GM12878 (cell line): Measurements from ENCODE around the gene PTPRN2. TPM values are rescaled to one million over a fixed set of nuclear protein-coding genes. Genes with fewer than 3 reads are reported as not detected.

Source experiments
- ATAC-seq: fragments of 200-7000 bp; cut with Tn5 transposase; 3 replicates; pipeline ENCODE4 v1.9.1; 2020; ENCODE audit warnings: mild to moderate bottlenecking, moderate library complexity
- BruUV-seq: library from RNA; stranded (reverse); fragments of 400-500 nt; replicated peaks from 2 replicates; lab custom pipeline; 2021; lab: Mats Ljungman, UMichigan
- CTCF ChIA-PET: fragments of 300-600 bp; sonication (Branson Sonifier 250); formaldehyde crosslinking; extraction: SDS; loops from one replicate; lab custom pipeline; 2021; ENCODE audit warnings: inconsistent platforms; lab: Yijun Ruan, JAX
- POLR2A ChIA-PET: fragments of 350-600 bp; formaldehyde crosslinking; extraction: SDS; loops from one replicate; lab custom pipeline; 2021; ENCODE audit warnings: inconsistent platforms; lab: Charles Lee
- RAD21 ChIA-PET: fragments of 300-600 bp; sonication (Branson Sonifier 250); formaldehyde crosslinking; loops from one replicate; lab custom pipeline; 2023; ENCODE audit warnings: antibody characterized with exemption; ENCODE audit not compliant: unreplicated experiment; lab: Charles Lee
- SMC1A ChIA-PET: fragments of 300-600 bp; sonication (Branson Sonifier 250); formaldehyde crosslinking; loops from one replicate; lab custom pipeline; 2023; ENCODE audit not compliant: unreplicated experiment, uncharacterized antibody; lab: Charles Lee
- DNase-seq: peaks from one replicate; pipeline ENCODE4 v3.0.0-alpha.2; 2011; ENCODE audit warnings: low read depth, low spot score
- FAIRE-seq: peaks from 3 replicates; lab custom pipeline; 2011; peaks lifted over from hg19 to GRCh38; lab: Jason Lieb, UNC
- H2AFZ ChIP-seq: 2 replicates; pipeline ENCODE4 v1.6.0; 2011; ENCODE audit warnings: low read depth, low read length, control low read depth; ENCODE audit not compliant: control insufficient read depth
- H3K27ac ChIP-seq: 2 replicates; pipeline ENCODE4 v1.5.1; 2011; ENCODE audit warnings: control low read depth; ENCODE audit not compliant: control insufficient read depth, insufficient read depth
- H3K27me3 ChIP-seq, 2 experiments: replicated peaks in 1 of 2; 2 replicates each; pipeline versions ENCODE4 v1.6.0 to v1.6.1; 2011; ENCODE audit warnings: low read length in 1 of 2; ENCODE audit not compliant: control insufficient read depth in 2 of 2, insufficient read depth in 2 of 2
- H3K36me3 ChIP-seq, 2 experiments: 2 replicates each; pipeline ENCODE4 v1.5.1; 2011; ENCODE audit warnings: low read length in 1 of 2; ENCODE audit not compliant: control insufficient read depth in 2 of 2, insufficient read depth in 2 of 2
- H3K4me1 ChIP-seq: 2 replicates; pipeline ENCODE4 v1.6.1; 2011; ENCODE audit warnings: mild to moderate bottlenecking, low read length, moderate library complexity, mixed read lengths; ENCODE audit not compliant: control insufficient read depth, insufficient read depth
- H3K4me2 ChIP-seq: 2 replicates; pipeline ENCODE4 v1.6.0; 2011; ENCODE audit warnings: control low read depth; ENCODE audit not compliant: control insufficient read depth, insufficient read depth
- H3K4me3 ChIP-seq: fragments of 200-600 bp; sonication (generic); 2 replicates; pipeline ENCODE4 v1.5.1; 2016
- H3K79me2 ChIP-seq: 2 replicates; pipeline ENCODE4 v1.6.0; 2011; ENCODE audit warnings: low read length; ENCODE audit not compliant: control insufficient read depth, insufficient read depth
- H3K9ac ChIP-seq: 2 replicates; pipeline ENCODE4 v1.8.0; 2011; ENCODE audit warnings: low read length, control low read depth, mixed read lengths; ENCODE audit not compliant: control insufficient read depth, insufficient read depth
- H3K9me3 ChIP-seq: replicated peaks from 3 replicates; pipeline ENCODE4 v1.5.1; 2011; ENCODE audit warnings: mild to moderate bottlenecking, low read length; ENCODE audit not compliant: control insufficient read depth, insufficient read depth
- H4K20me1 ChIP-seq: 2 replicates; pipeline ENCODE4 v1.6.0; 2011; ENCODE audit not compliant: control insufficient read depth, insufficient read depth
- BHLHE40 ChIP-seq, 2 experiments: fragments of 450-650 bp in 1 of 2; IDR thresholded peaks; 2 replicates each; pipeline ENCODE4 v1.6.1; 2011 to 2017; ENCODE audit warnings: low read depth in 2 of 2, borderline replicate concordance in 1 of 2, improper control_type of control experiment in 1 of 2, low read length in 1 of 2, mild to moderate bottlenecking in 1 of 2
- CBX5 ChIP-seq: sonication (generic); IDR thresholded peaks from 2 replicates; pipeline ENCODE4 v1.6.1; 2016; ENCODE audit warnings: low read depth, moderate library complexity, mild to moderate bottlenecking, inconsistent platforms
- CEBPB ChIP-seq, 2 experiments: fragments of 150-350 bp in 1 of 2; IDR thresholded peaks; 2 replicates each; pipeline ENCODE4 v1.6.1; 2012 to 2014; ENCODE audit warnings: low read depth in 2 of 2, low read length in 2 of 2, borderline replicate concordance in 1 of 2, inconsistent platforms in 1 of 2
- CHD1 ChIP-seq: IDR thresholded peaks from 2 replicates; pipeline ENCODE4 v1.6.1; 2012; ENCODE audit warnings: low read depth, low read length, improper control_type of control experiment
- CHD4 ChIP-seq: fragments of 200-600 bp; sonication (generic); IDR thresholded peaks from 2 replicates; pipeline ENCODE4 v1.6.1; 2016; ENCODE audit warnings: mild to moderate bottlenecking
- FOS ChIP-seq: IDR thresholded peaks from 3 replicates; pipeline ENCODE4 v1.6.1; 2011; ENCODE audit warnings: borderline replicate concordance; ENCODE audit not compliant: insufficient read length; ENCODE audit errors: extremely low read depth
- KLF5 ChIP-seq: fragments of 450-650 bp; IDR thresholded peaks from 2 replicates; pipeline ENCODE4 v1.6.1; 2014; ENCODE audit warnings: mild to moderate bottlenecking; ENCODE audit not compliant: partially characterized antibody
- RB1 ChIP-seq: fragments of 450-650 bp; formaldehyde crosslinking; IDR thresholded peaks from 2 replicates; pipeline ENCODE4 v1.6.1; 2017; ENCODE audit warnings: mild to moderate bottlenecking, borderline replicate concordance
- RELA ChIP-seq: fragments of 450-650 bp; IDR thresholded peaks from 2 replicates; pipeline ENCODE4 v1.8.0; 2014; ENCODE audit warnings: borderline replicate concordance; ENCODE audit not compliant: partially characterized antibody
- SREBF1 ChIP-seq: IDR thresholded peaks from 2 replicates; pipeline ENCODE4 v1.6.1; 2012; ENCODE audit warnings: mild to moderate bottlenecking, low read length
- WRNIP1 ChIP-seq: IDR thresholded peaks from 2 replicates; pipeline ENCODE4 v1.6.1; 2011; ENCODE audit warnings: low read depth, low read length, improper control_type of control experiment, borderline replicate concordance
- ZNF592 ChIP-seq: fragments of 450-650 bp; IDR thresholded peaks from 2 replicates; pipeline ENCODE4 v1.6.1; 2017; ENCODE audit warnings: mild to moderate bottlenecking, moderate library complexity
- ZZZ3 ChIP-seq: IDR thresholded peaks from 2 replicates; pipeline ENCODE4 v1.6.1; 2011; ENCODE audit warnings: low read depth; ENCODE audit not compliant: control insufficient read depth, insufficient read length
- WGBS: methylation state at CpG from one replicate; pipeline ENCODE4 v1.1.6; 2016; ENCODE audit warnings: low lambda C conversion rate; ENCODE audit not compliant: insufficient replicate concordance, insufficient coverage; ENCODE audit errors: missing lambda C conversion rate; 5-methylcytosine and 5-hydroxymethylcytosine counted together
- in situ Hi-C: fragments of 300-500 bp; cut with MboI; formaldehyde crosslinking; loops from 9 replicates; pipeline ENCODE4 v1.14.3; 2018; ENCODE audit warnings: mixed read lengths
- intact Hi-C: fragments of 100-400 bp; cut with micrococcal nuclease; formaldehyde crosslinking; loops from one replicate; pipeline ENCODE4 v1.14.2; 2022; ENCODE audit not compliant: unreplicated experiment
- polyA plus RNA-seq, 11 experiments: library from polyadenylated mRNA; depleted of rRNA in 4 of 11; unstranded in 6 of 11; stranded (reverse) in 5 of 11; fragments of >200 nt; fragmentation: Nextera tagmentation in 4 of 11; fragmentation: Illumina TruSeq in 1 of 11; extraction: Ambion mirVana in 4 of 11; extraction: Trizol in 1 of 11; gene quantifications; 1 replicate in 1 of 11; 2 replicates in 10 of 11; pipeline versions ENCODE4 v1.2.1 to v1.2.3, GENCODE V29; 2011 to 2016; ENCODE audit warnings: inconsistent platforms in 2 of 11, missing spikeins in 2 of 11, low read depth in 1 of 11
- total RNA-seq, 4 experiments: library from RNA; depleted of rRNA in 3 of 4; stranded (reverse); fragments of >200 nt in 3 of 4; fragmentation: Illumina TruSeq in 1 of 4; extraction: Trizol in 1 of 4; gene quantifications; 2 replicates each; pipeline versions ENCODE4 v1.2.1 to v1.2.3, GENCODE V29; 2013 to 2021

Gene PTPRN2
- total and polyA plus RNA-seq, 10 of the 15 experiments (the other 5 are each of a cell fraction or from before 2014, with no cell fraction given), result 5.4 TPM; not detected in 9

- no peak overlapping the region for H3K9ac ChIP-seq
- H3K36me3 ChIP-seq, result no peaks in the 10 kb centered on the region
- intact Hi-C loops (no loop called here), in situ Hi-C loops (no loop called here)
- H3K9me3 ChIP-seq, result no peaks in the 10 kb centered on the region; the same call in 2 of the 3 replicates
- H2AFZ ChIP-seq, result no peak overlapping the region
- no peaks in the 10 kb centered on the region for H3K79me2 ChIP-seq
- ChIA-PET CTCF (no interaction called here), POLR2A (no interaction called here), RAD21 (no interaction called here), SMC1A (no interaction called here)
- no peak for TF ChIP-seq BHLHE40 (IDR thresholded peaks at IDR 0.05; ENCODE audit: borderline replicate concordance in 1 of 2, low read depth in 2 of 2, low read length in 1 of 2)
- TF ChIP-seq RELA, result no peak
- no peak for TF ChIP-seq ZZZ3
- TF ChIP-seq RB1, result no peak
- no peak for TF ChIP-seq CHD4
- TF ChIP-seq CBX5, result no peak
- 34% methylated on average over 18 of the region's 19 CpGs for WGBS
- BruUV-seq, result no TSS peak
- DNase-seq, result no peak
- FAIRE-seq, result no peak
- no peak overlapping the region for H3K4me3 ChIP-seq
- no peak overlapping the region for H3K4me2 ChIP-seq
- no peaks in the 10 kb centered on the region for H3K4me1 ChIP-seq
- H4K20me1 ChIP-seq, result no peaks in the 10 kb centered on the region
- no peak overlapping the region for H3K27ac ChIP-seq
- H3K27me3 ChIP-seq, result no peaks in the 10 kb centered on the region
- ATAC-seq, result no peak
These were observed 788.4 kb downstream of the PTPRN2 start for GRCh38 chr7:157799076-157799685.

- Histone ChIP-seq H3K9ac (no peak overlapping the region), H4K20me1 (no peaks in the 10 kb centered on the region), H3K36me3 (no peaks in the 10 kb centered on the region), H3K9me3 (no peaks in the 10 kb centered on the region; the same call in 2 of the 3 replicates), H3K27me3 (no peaks in the 10 kb centered on the region), H2AFZ (no peak overlapping the region), H3K4me2 (no peak overlapping the region), H3K4me1 (no peaks in the 10 kb centered on the region), H3K27ac (no peak overlapping the region), H3K79me2 (no peaks in the 10 kb centered on the region), H3K4me3 (no peak overlapping the region)
- in situ Hi-C loops (no loop called here), intact Hi-C loops (no loop called here)
- no peak for DNase-seq
- no peak for FAIRE-seq
- ATAC-seq, result no peak
- ChIA-PET POLR2A (no interaction called here), SMC1A (no interaction called here), RAD21 (no interaction called here), CTCF (no interaction called here)
- WGBS, result 31% methylated on average over 12 of the region's 12 CpGs
- no TSS peak for BruUV-seq
- TF ChIP-seq KLF5 (no peak), CEBPB (IDR thresholded peaks at IDR 0.05; ENCODE audit: borderline replicate concordance in 1 of 2, low read depth in 2 of 2, low read length in 2 of 2) (no peak), ZNF592 (no peak), WRNIP1 (no peak), SREBF1 (no peak), FOS (no peak), CHD1 (no peak), BHLHE40 (IDR thresholded peaks at IDR 0.05; ENCODE audit: borderline replicate concordance in 1 of 2, low read depth in 2 of 2, low read length in 1 of 2) (no peak)
These were observed 790.3 kb downstream of the PTPRN2 start for GRCh38 chr7:157797361-157797760.
